ENCODE data around the gene AOC1. TPM values are rescaled to one million over a fixed set of nuclear protein-coding genes. Genes with fewer than 3 reads are reported as not detected.

The AOC1 gene
- total RNA-seq, 1 donor from 2014 or later: 0.36 TPM

- H3K27ac ChIP-seq (replicated peaks): no peak overlapping the region
- no peaks in the 10 kb centered on the region for H3K36me3 ChIP-seq
- no peak overlapping the region for H3K4me3 ChIP-seq
- peaks cover 4% of the 10 kb centered on the region for H3K9me3 ChIP-seq (replicated peaks)
- H3K4me1 ChIP-seq: no peaks in the 10 kb centered on the region
- peaks cover 20% of the 10 kb centered on the region for H3K27me3 ChIP-seq (ENCODE audit: low read depth)
- intact Hi-C loops (cut with micrococcal nuclease): no loop called here
- TF ChIP-seq CTCF (IDR thresholded peaks at IDR 0.05; ENCODE audit: borderline replicate concordance): no peak
- DNase-seq: no peak
Observed at GRCh38 chr7:150869467-150869866, 17.1 kb downstream of the AOC1 start.

- TF ChIP-seq CTCF (IDR thresholded peaks at IDR 0.05; ENCODE audit: borderline replicate concordance): no peak
- Histone ChIP-seq H3K4me3 (no peak overlapping the region), H3K9me3 (replicated peaks) (peaks cover 4% of the 10 kb centered on the region), H3K27ac (replicated peaks) (no peak overlapping the region), H3K4me1 (peaks cover 8% of the 10 kb centered on the region), H3K36me3 (no peaks in the 10 kb centered on the region), H3K27me3 (ENCODE audit: low read depth) (peaks cover 20% of the 10 kb centered on the region)
- intact Hi-C loops (cut with micrococcal nuclease): no loop called here
- no peak for DNase-seq
Observed at GRCh38 chr7:150871601-150872000, 19.3 kb downstream of the AOC1 start.

- DNase-seq: no peak
- Histone ChIP-seq H3K27me3 (ENCODE audit: low read depth) (peaks cover 18% of the 10 kb centered on the region), H3K9me3 (replicated peaks) (peaks cover 5% of the 10 kb centered on the region), H3K4me3 (no peak overlapping the region), H3K4me1 (peaks cover 15% of the 10 kb centered on the region), H3K27ac (replicated peaks) (no peak overlapping the region), H3K36me3 (no peaks in the 10 kb centered on the region)
- intact Hi-C loops (cut with micrococcal nuclease): loop anchor here (5.0 kb wide), 1 partner anchor 97 kb away; no protein-coding TSS in a partner anchor
- TF ChIP-seq CTCF (IDR thresholded peaks at IDR 0.05; ENCODE audit: borderline replicate concordance): no peak
Observed at GRCh38 chr7:150874401-150875198, 22.3 kb downstream of the AOC1 start.

GRCh38 chr7:150875791-150876190 lies 23.5 kb downstream of the AOC1 start:
- Histone ChIP-seq H3K27ac (replicated peaks) (no peak overlapping the region), H3K4me3 (no peak overlapping the region), H3K36me3 (no peaks in the 10 kb centered on the region), H3K4me1 (peaks cover 15% of the 10 kb centered on the region), H3K27me3 (ENCODE audit: low read depth) (peaks cover 8% of the 10 kb centered on the region), H3K9me3 (replicated peaks) (peaks cover 17% of the 10 kb centered on the region)
- no peak for DNase-seq
- intact Hi-C loops (cut with micrococcal nuclease): loop anchor here (5.0 kb wide), 1 partner anchor 98 kb away; no protein-coding TSS in a partner anchor
- no peak for TF ChIP-seq CTCF (IDR thresholded peaks at IDR 0.05; ENCODE audit: borderline replicate concordance)

- peak overlapping the region; percentile 5 for H3K27ac ChIP-seq (replicated peaks)
- DNase-seq: peak; percentile 36
- peaks cover 15% of the 10 kb centered on the region for H3K4me1 ChIP-seq
- no peaks in the 10 kb centered on the region for H3K27me3 ChIP-seq (ENCODE audit: low read depth)
- H3K9me3 ChIP-seq (replicated peaks): peaks cover 29% of the 10 kb centered on the region
- intact Hi-C loops (cut with micrococcal nuclease): loop anchor here (5.0 kb wide), 1 partner anchor 100 kb away; no protein-coding TSS in a partner anchor
- H3K36me3 ChIP-seq: no peaks in the 10 kb centered on the region
- no peak overlapping the region for H3K4me3 ChIP-seq
- TF ChIP-seq CTCF (IDR thresholded peaks at IDR 0.05; ENCODE audit: borderline replicate concordance): peak; percentile 69
Observed at GRCh38 chr7:150876817-150877526, 24.7 kb downstream of the AOC1 start.

Data from left ventricle myocardium inferior (tissue), 1 donor.